Calu3 (cell line): Measurements from ENCODE around the gene E2F4. TPM values are rescaled to one million over a fixed set of nuclear protein-coding genes. Genes with fewer than 3 reads are reported as not detected.
A peak's percentile ranks its signal among the peaks of the same experiment; 100 is the strongest.

ENCODE experiments used
- BruUV-seq: library from RNA; stranded (reverse); fragments of 400-500 nt; replicated peaks from 2 replicates; lab custom pipeline; 2021; lab: Mats Ljungman, UMichigan
- CTCF ChIA-PET: fragments of 300-600 bp; sonication (Branson Sonifier 250); formaldehyde crosslinking; loops from one replicate; lab custom pipeline; 2022; ENCODE audit warnings: antibody characterized with exemption; lab: Charles Lee
- DNase-seq: peaks from one replicate; pipeline ENCODE4 v3.0.0; 2022
- H3K27ac Mint-ChIP-seq: one replicate; pipeline ENCODE4 v1.8.0; 2022; ENCODE audit warnings: mixed read lengths; ENCODE audit not compliant: unreplicated experiment
- H3K27me3 Mint-ChIP-seq: one replicate; pipeline ENCODE4 v1.8.0; 2022; ENCODE audit warnings: mixed read lengths; ENCODE audit not compliant: unreplicated experiment
- H3K36me3 Mint-ChIP-seq: one replicate; pipeline ENCODE4 v1.8.0; 2022; ENCODE audit warnings: mild to moderate bottlenecking, moderate library complexity, mixed read lengths; ENCODE audit not compliant: insufficient read depth, unreplicated experiment
- H3K4me1 Mint-ChIP-seq: one replicate; pipeline ENCODE4 v1.8.0; 2022; ENCODE audit warnings: mild to moderate bottlenecking, low read depth, mixed read lengths; ENCODE audit not compliant: unreplicated experiment
- H3K4me3 Mint-ChIP-seq: one replicate; pipeline ENCODE4 v1.8.0; 2022; ENCODE audit warnings: mild to moderate bottlenecking, low read depth, moderate library complexity, mixed read lengths; ENCODE audit not compliant: unreplicated experiment
- H3K9me3 Mint-ChIP-seq: one replicate; pipeline ENCODE4 v1.8.0; 2022; ENCODE audit warnings: low read depth, mixed read lengths; ENCODE audit not compliant: unreplicated experiment
- CTCF ChIP-seq: fragments of 200-600 bp; IDR thresholded peaks from one replicate; pipeline ENCODE4 v1.8.0; 2022; ENCODE audit warnings: antibody characterized with exemption; ENCODE audit not compliant: unreplicated experiment
- intact Hi-C: fragments of 100-400 bp; cut with micrococcal nuclease; formaldehyde crosslinking; loops from one replicate; pipeline ENCODE4 v1.10.0; 2022; ENCODE audit not compliant: unreplicated experiment
- total RNA-seq: library from RNA; stranded (reverse); gene quantifications from 2 replicates; pipeline ENCODE4 v1.2.3, GENCODE V29; 2022

The E2F4 gene
- total RNA-seq, 1 experiment from 2014 or later = 95.3 TPM

- no peaks in the 10 kb centered on the region for H3K27me3 Mint-ChIP-seq
- no peak overlapping the region for H3K27ac Mint-ChIP-seq
- H3K36me3 Mint-ChIP-seq = peaks cover 25% of the 10 kb centered on the region
- CTCF ChIA-PET = interaction anchor here (1.4 kb wide), 1 partner anchor 23 kb away, joined by 4 read pairs; no protein-coding TSS in a partner anchor
- no TSS peak for BruUV-seq
- TF ChIP-seq CTCF = no peak
- no peak overlapping the region for H3K4me3 Mint-ChIP-seq
- no peak for DNase-seq
- H3K4me1 Mint-ChIP-seq = peaks cover 29% of the 10 kb centered on the region
- intact Hi-C loops = no loop called here
- no peaks in the 10 kb centered on the region for H3K9me3 Mint-ChIP-seq
Measured at GRCh38 chr16:67179421-67180080, 12.4 kb upstream of the E2F4 start.

- intact Hi-C loops = no loop called here
- H3K9me3 Mint-ChIP-seq = no peaks in the 10 kb centered on the region
- H3K36me3 Mint-ChIP-seq = peaks cover 24% of the 10 kb centered on the region
- H3K4me1 Mint-ChIP-seq = peaks cover 33% of the 10 kb centered on the region
- H3K4me3 Mint-ChIP-seq = no peak overlapping the region
- H3K27me3 Mint-ChIP-seq = peaks cover 6% of the 10 kb centered on the region
- CTCF ChIA-PET = no interaction called here
- BruUV-seq = no TSS peak
- H3K27ac Mint-ChIP-seq = no peak overlapping the region
- no peak for TF ChIP-seq CTCF
- DNase-seq = no peak
Measured at GRCh38 chr16:67180166-67180565, 11.8 kb upstream of the E2F4 start.

GRCh38 chr16:67181346-67181745 is 10.6 kb upstream of the E2F4 start:
- Mint-ChIP-seq H3K9me3 (no peaks in the 10 kb centered on the region), H3K27ac (no peak overlapping the region), H3K4me1 (peaks cover 30% of the 10 kb centered on the region), H3K36me3 (peaks cover 18% of the 10 kb centered on the region), H3K27me3 (peaks cover 12% of the 10 kb centered on the region), H3K4me3 (no peak overlapping the region)
- TF ChIP-seq CTCF = no peak
- intact Hi-C loops = no loop called here
- CTCF ChIA-PET = interaction anchor here (0.6 kb wide), 1 partner anchor 396 kb away, joined by 4 read pairs; no protein-coding TSS in a partner anchor
- DNase-seq = no peak
- no TSS peak for BruUV-seq

GRCh38 chr16:67182288-67182687 is 9.7 kb upstream of the E2F4 start:
- peaks cover 12% of the 10 kb centered on the region for H3K27me3 Mint-ChIP-seq
- intact Hi-C loops = no loop called here
- no peak for TF ChIP-seq CTCF
- H3K4me3 Mint-ChIP-seq = no peak overlapping the region
- no peaks in the 10 kb centered on the region for H3K9me3 Mint-ChIP-seq
- TSS peak; percentile 51 for BruUV-seq
- CTCF ChIA-PET = no interaction called here
- peaks cover 26% of the 10 kb centered on the region for H3K4me1 Mint-ChIP-seq
- H3K27ac Mint-ChIP-seq = no peak overlapping the region
- peaks cover 10% of the 10 kb centered on the region for H3K36me3 Mint-ChIP-seq
- DNase-seq = no peak
